T-helper 2 cell (primary cell): ENCODE measurements around the gene MGLL.

ENCODE experiments used
- DNase-seq, 5 experiments: peaks; one replicate each; pipeline versions ENCODE4 v3.0.0 to v3.0.0-alpha.2; 2012 to 2022

Gene MGLL

DNA sequence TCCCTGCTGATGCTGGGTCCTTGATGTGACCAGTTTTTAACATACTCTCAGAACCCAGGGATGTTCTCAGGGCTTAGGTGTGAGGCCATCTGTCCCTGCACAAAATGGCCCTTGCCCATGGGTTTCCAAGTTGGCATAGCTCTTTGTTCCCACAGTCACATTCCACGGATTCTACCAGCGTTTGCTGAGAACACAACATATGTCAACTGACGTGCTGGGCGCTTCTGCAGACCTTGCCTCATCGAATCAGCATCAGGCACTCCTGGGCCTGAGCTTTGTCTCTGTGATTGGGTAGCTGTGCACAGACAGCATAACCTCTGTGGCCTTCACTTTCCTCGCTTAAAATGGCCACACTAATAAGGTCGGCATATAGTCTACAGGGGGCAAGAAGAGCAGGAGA, 69.0 kb downstream of the MGLL start:
- no peak for DNase-seq

DNA sequence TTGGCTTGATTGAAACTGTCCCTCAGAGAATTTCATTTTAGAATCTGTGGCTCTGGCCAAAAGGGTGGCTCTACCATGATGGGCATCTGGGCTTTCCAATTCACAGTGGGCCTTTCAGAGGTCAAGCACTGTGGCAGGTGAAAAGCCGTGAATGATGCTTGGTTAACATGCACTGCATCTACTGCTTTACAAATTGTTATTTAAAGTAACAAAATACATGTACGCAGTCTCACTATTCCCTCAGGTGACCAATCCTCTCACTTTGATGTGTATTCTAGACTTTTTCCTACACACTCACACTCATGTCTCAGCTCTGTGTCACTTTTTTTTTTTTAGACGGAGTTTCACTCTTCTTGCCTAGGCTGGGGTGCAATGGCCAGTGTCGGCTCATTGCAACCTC, 70.5 kb downstream of the MGLL start:
- no peak for DNase-seq

DNA sequence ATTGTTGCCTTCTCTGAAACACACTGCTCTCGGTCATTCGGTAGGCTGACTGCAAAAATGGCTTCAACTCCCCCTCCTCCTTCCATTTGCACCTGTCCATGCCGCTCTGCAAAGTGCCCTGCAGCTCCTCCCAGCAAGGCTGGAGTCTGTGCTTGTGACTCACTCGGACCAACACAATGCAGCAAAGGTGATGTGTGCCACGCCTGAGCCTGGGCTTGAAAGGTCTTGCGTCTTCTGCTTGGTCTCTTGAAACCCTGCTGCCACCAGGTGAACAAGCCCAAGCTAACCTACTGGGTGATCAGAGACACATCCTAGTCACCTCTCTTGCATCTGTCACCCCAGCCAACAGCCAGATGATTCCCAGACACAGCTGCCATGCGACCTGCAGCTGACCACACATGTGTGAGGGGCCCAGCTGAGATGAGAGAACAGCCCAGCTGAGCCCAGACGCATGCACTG, 71.1 kb downstream of the MGLL start:
- DNase-seq = no peak

DNA sequence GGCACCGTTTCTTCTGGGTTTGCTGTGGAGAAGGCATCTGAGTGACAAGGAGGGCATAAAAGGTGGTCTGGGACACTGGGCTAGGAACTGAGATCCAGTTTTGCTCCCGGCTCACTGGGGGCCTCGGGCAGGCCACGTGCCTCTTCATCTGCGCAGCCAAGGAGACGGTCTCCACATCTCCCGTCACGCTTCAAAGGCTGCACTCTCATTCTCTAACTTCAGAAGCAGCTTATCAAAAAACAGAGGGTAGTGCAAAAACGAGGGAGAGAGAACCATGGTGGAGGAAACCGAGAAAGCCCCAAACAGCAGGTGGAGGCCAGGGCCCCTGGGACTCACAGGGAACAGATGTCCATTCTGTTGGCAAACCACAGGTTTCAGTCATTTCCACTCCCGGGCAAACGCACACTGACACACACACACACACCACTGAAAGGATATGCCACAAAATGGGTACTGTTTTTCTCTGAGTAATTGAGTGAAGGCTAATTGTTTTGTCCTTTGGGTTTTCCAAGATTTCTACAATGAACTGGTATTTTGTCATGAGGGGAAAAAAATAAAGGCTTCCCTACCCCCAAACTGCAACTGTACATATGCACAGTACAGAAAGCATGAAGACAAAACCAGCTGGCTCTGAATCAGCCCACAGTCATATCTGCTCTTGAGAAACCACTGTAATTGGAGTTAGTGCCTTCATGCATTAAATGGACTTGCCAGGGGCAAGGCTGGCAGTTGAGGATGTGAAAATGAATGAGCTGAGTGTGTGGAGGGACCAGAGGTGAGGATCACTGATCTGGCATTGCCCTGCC, 71.9 kb downstream of the MGLL start:
- peak in 1 of 5 experiments; percentile 20 for DNase-seq

DNA sequence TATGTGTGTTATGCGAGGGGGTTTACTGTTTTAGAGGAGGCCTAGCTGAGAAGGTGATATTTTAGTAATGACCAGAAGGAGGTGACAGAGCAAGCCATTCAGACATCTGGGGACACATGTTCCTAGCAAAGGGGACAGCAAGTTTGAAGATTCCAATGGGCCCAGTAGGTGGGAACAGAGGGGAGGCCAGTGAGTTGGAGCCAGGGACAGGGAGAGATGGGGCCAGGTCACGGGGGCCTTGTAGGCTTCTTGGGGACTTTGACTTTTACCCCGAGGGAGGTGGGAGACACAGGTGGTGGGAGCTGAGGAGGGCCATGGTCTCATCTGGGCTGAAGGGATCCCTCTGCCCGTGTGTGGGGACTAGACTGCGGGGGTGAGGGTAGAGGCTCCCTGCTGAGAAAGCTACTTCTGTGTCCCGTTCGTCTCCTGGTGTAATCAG, 72.5 kb downstream of the MGLL start:
- DNase-seq = no peak

DNA sequence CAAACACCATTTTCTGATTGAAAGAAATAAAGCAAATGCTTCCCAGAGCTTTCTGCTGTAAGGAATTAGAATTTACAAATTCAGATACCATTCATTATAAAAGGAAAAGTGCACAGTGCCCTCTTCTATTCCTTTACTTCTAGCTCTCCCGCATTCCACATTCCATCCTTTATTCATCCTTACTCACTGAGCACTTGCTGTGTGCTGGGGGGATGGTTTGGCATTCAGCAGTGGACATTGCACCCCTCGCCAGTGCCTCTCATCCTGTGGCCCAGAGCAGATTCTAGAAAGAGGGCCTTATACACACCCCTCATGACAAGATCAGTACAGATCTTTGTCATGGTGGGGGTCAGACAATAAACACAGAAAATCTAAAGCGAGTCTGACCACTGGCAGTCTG, 73.0 kb downstream of the MGLL start:
- no peak for DNase-seq

DNA sequence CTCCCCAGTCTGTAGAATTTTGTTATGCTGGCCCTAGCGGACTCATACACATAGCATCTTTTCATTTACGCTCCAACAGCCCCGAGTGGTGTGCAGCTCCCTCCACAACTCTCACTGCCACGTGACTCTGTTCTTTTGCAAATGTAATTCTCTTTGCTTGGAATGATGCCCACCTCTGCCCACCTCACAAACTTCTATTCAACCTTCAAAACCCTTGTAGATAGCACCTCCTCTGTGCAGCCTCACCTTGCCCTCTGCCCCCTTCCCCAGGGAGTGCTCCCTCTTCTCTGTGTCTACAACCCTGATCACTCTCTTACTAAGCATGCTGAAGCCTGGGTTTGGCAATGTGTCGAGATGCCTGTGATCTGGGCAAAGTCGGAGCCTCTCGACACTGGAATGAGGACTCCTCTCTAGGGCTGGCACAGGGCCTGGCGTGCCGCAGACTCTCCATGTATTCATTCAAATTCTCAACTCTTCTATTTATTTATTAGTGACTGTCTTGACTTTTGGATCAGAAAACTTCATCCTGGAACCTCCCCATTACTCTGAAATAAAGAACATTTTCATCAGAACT, 73.5 kb downstream of the MGLL start:
- DNase-seq = no peak

DNA sequence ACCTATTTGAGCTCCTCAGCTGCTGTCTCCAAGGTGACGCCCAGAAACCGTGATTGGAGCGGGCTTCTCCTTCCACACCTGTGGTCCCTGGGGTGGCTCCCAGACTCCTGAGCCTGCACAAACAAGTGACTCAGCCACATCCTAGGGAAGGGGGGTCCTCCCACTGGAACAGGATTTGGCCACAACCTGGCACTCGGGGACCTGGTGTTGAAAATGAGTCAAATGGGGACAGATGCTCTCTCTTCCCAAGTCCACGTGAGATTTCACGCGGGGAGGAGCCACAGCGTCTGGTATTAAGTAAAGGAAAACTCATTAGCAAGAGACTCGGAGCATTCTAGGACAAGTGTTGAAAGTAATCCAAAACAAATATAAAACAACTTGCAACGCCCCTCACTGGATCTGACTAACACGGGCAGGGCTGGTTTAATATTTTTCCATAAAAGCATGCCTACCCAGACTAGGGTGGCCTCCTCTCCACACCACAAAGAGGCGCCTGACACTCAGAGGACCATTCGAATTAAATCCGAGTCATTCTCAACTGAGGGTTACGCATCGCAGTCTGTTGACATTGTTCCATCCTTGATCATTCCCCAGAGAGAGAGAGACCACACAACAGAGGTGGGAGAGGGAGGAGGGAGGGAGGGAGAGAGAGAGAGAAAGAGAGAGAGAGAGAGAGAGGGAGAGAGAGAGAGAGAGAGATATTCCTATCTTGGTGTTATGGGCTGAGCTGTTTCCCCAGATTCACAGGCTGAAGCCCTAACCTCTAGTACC, 74.4 kb downstream of the MGLL start:
- no peak for DNase-seq

DNA sequence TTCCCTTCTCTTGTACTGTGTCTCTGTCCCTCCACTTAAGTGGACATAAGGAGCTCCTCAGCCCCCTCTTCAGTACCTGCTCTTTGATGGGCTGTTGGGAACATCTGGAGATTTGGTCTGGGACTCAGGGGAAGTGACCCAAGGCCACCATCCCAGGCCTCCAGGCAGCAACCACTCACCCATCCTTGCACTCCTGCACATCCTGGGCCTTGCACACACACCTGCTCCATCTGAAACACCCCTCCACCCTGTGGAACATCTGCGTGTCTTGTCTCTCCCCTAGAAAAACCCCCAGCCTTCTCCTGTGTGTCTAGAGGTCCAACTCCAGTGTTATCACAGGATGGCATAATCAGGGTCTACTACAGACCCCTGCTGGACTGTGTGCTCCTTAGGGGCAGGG, 75.2 kb downstream of the MGLL start:
- no peak for DNase-seq

DNA sequence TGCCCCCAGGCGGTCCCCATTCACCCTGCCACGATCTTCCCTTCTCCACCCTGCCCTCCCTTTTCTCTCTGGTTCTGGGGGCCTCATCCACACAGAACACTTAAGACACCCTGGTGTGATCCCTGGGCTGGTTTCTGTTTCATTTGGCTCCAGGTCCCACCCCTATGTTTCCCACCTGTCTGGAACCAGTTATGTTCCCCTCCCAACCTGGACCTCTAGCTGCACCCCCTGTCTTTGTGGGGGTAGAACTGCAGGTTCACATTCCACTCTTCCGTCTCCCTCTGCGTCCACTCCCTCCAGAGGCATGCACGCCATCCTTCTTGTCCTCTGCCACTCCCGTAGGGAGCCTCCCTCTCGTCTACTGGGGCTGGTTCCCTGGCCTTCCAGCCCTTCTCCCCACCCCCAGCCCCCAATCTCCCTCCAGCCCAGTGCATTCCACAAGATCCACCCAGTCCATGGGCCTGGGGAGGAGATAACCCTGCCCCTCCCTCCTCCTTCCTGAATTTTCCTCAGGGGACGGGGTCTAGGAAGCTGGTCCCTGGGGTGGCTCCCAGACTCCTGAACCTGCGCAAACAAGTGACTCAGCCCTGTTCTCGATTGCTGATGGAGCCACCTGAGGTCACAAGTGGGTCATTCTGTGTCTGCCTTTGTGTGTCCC, 75.8 kb downstream of the MGLL start:
- no peak for DNase-seq

DNA sequence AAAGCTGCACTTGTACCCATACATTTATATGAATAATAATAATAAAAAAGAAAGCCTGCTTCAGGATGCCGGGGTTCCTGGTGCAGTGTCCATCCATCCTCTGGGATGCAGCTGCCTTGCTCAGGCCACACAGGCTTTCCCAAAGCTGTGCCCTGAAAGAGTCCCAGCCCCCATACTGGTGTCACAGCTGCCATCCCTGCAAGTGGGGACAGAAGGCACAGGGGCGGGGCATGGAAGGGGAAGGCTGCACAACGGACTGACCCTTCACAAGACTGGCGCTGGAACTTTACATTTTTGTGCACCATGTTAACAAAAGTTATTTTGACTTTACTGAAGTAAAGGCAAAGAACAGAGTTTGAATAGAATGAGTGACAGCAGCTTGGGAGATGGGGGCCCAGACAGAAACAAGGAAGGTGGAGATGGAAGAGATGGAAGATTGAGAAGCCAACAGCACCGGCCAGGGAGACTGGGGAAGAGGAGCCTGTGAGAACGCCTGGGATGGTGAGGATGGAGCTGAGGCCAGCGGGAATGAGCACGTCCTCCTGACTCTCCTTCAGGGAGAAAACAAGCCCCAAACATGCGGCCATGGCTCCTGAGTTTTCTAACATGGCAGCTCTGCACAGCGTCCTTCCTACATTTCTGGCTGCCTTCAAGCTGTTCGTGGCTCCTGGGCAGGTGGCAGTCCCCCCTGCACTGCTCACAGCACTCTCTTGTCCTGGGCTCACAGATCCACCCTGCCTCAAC, 76.5 kb downstream of the MGLL start:
- DNase-seq = no peak

DNA sequence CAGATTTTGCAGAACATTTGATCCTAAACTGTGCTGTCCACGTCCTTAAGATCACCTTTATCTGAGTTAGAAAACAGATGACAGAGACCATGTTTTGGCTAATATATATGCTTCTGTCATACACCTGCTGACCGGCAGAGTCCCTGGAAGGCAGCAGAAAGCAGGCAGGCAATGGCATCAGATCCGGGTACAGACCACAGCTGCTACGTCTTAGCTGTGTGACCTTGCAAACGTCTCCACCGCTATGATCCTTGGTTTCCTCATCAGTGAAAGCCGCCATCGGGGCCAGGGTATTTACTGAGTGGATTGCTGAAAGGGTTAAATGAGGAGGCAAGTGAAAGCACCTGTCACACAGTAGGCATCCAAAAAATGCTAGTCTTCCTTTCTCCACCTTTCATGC, 77.4 kb downstream of the MGLL start:
- no peak for DNase-seq

DNA sequence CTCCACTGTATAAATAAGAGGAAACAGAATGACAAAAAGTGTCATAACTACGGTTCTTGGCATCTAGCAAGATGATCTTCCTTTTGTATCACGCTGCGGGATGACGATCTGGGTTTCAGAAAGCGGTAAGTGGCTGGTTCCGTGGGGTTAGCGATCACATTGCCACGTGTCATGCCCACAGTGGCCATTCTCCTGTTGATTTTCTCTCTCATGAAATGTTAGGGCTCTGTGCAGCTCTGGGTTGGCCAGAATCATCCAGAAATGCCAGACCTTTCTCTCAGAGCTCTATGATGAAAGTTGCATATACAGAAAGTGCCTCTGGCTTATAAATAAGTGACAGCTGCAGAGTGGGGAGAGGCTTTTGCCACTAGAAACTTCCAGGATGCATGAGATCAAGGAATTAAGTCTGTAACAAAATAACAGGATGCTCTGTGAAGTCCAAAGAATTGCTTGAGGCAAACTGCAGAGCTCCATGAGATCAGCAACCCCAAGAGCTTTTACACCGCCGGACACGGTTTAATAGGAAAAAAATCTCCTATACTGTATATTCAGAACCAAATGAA, 78.0 kb downstream of the MGLL start:
- no peak for DNase-seq

DNA sequence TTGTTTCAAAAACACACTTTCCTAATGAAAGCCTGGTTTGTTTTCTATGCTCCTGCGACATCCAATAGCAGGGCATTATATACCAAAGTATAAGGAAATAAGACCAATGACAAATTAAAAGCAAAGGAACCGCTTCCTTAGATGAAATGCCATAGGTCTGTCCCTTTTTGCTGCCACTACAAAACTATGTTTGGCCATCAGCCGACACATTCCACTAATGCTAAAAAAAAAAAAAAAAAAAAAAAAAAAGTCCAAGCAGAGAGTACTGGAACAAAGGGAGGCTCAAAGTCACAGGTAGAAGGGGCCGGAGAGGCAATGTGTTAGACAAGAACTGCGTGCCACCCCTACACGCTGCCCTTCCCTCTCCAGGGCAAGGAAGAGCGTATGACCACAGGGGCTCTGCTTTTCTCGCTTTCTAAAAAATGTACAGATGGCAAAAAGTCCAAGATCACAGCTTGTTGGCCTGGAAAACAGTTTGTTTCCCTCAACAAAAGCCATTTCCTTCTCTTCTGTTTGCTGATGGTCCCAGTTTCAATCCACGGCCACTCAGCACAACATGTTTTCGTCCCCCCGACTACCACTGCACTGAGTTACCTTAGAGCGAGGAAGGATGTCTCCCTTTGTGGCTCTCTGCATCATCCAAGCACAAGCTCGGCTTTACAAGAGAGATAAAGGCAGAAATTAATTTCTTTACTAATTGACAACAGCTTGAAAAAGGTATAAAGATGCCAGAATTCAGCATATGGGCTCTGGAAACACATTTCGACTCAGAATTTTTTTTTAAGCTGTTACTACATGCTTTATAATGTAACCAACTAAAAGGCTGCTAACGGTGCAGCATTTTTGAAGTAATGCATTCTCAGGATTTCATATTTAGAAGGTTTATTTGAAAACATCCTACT, 78.7 kb downstream of the MGLL start:
- no peak for DNase-seq

DNA sequence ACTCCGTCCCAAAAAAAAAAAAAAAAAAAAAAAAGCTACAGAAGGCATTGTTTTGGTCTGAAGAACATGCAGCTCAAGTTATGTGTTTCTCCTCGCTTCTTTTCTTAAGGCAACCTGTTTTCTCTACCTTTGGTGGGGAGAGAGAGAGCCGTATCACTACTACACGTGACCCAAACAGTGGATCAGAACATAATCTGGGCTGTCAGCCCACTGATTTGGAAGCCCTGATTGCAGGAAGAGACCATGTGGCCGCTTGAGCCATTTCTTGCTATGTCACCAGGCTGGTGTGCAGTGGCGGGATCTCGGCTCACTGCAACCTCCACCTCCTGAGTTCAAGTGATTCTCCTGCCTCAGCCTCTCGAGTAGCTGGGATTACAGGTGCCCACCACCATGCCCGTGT, 79.7 kb downstream of the MGLL start:
- DNase-seq = no peak

DNA sequence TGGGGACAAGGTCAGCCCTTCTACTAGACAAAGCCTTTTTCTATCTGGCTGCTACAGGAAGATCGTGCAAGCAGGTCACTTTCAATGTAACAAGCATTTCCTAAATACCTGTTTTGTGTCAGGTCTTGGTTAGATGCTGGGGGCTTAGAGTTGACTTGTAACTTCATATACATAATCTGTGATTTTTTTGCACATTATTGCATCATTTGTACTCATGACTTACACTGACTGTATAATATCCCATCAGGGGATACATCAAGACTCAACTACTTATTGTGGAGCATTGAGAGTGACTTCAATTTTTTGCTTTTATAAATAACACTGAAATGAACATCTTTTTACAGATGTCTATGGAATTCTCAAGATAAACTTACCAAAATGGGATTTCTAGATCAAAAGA, 80.6 kb downstream of the MGLL start:
- no peak for DNase-seq

DNA sequence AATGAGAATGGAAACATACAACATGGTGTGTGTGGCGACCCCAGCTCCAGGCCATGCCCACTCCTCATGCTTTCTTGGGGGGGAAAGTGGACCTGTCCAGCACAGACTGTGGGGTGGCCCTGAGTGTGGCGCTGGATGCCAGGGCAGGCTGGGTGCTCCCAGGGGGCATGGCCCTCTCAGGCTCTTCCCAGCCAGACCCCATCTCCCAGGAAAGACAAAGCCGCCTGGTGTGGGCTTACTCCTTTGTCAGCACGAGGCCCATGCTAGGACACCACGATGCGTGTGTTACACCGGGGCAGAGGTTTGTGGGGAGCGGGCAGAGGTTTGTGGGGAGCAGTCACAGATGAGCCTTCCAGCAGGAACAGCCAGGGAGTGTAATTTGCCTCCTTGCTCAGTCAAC, 81.1 kb downstream of the MGLL start:
- DNase-seq = no peak

DNA sequence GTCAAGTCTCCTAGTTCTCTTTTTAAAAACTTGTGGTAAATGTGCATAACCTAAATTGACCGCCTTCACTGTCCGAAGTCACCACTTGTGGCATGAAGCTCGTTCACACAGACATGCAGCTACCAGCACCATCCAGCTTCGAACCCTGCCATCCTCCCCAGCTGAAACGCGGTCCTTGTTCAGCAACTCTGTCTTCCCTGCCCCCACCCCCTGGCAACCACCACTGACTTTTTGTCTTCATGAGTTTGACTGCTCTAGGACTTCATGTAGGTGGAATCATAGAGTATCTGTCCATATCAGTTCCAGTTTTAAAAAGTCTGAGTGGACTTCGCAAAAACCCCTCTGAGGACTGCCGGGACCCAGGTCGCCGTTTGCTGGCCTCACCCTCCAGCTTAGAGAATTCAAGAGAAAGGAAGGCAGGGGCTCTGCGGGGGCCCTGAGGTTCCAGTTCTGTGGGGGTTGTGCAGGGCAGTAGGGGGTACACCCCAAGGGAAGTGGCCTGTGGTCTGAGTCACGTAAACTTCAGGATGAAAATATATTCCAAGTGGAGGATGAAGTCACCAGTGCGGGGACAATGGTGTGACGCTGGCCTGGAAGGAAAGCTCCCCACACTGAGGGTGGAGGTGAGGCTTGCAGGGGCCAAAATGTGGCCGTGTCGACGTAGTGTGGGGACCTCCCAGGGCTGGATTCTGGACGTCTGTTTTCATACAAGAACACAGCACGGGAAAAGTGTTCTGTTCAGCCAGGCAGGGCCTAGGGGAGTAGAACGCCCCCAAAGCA, 82.0 kb downstream of the MGLL start:
- no peak for DNase-seq

DNA sequence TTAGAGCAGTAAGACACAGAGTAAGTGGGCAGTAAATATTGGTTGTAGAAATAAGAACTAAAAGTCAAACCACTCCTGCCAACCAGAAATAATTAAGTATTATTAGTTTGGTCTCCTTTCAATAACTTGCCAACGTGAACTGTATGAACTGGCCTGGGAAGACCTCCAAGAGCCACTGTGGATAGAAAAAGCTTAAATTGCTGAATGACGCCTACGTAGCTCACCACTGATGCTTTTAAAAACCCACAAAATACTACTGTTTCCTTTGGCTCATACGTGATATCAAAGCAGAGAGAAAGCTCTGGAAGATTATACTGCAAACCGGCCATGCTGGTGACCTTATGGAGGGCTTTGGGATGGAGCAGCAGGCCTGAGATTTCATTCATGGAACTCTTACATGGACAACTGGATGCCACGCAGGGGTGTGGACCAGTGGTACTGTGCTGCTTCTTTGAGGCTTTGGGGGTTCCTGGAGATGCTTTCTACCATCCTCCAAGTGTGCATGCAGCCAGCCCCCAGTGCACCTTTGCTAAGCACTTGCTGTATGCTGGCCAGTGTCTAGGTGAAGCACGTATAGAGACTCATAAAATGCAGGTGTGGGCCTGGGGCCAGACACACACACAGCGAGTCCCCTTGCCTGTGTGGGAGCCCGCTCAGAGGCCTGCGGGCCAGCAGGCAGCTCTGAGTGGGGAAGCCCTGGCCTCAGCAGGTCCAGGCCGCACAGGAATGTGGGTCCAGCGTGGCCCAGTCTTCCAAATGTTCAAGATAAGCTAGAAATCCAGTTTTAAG, 82.8 kb downstream of the MGLL start:
- no peak for DNase-seq
